RPMI8226 (cell line): ENCODE data around the gene AUP1.
A peak's percentile ranks its signal among the peaks of the same experiment; 100 is the strongest.

Source experiments
- DNase-seq: peaks from one replicate; pipeline ENCODE4 v3.0.0-alpha.2; 2015

AUP1 gene

GRCh38 chr2:74512744-74513604 lies 16.5 kb downstream of the AUP1 start:
- no peak for DNase-seq

GRCh38 chr2:74511104-74511989 lies 18.2 kb downstream of the AUP1 start:
- no peak for DNase-seq

DNA sequence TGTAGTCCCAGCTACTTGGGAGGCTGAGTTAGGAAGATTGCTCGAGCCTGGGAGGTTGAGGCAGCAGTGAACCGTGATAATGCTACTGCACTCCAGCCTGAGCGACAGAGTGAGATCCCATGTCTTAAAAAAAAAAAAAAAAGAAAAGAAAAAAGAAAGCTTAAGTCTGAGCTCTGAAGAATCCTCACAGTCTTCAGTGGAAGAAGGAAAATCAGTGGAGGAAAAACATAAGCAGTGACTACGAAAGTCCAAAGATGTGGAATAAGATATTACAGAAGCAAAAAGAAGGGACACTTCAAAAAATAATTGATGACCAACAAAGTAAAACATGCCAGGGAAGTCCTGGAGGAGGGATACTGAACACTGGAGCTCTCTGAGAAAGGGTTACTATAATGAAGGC lies 19.2 kb downstream of the AUP1 start:
- no peak for DNase-seq

DNA sequence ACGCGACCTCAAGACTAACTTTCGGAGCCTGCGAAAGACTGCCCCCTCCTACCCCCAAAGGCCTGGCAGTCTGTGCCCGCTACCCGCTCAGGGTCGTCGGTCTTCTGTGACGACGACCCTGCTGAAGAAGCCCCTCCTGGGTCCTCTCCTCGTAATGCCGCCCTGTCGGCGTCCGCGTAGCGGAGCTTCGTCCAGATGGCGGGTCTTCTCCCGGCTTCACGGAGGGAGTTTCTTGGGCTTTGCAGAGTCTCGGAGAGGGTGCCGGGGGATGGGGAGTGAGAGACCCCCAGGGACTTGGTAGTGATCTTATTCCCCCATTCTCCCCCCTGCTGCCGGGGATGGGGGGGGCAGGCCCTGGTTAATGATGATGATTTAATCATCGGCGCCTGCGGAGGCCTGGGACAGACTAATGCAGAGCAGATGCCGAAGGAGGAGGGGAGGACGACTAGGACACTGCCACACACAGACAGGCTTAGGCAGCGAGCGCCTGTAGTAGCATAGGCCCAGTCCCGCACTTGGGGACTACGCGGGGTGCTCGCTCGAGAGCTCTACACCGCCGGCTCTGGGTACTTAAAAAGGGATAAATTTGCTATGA lies 21.5 kb downstream of the AUP1 start:
- DNase-seq: peak; percentile 48

GRCh38 chr2:74507145-74507925 lies 22.2 kb downstream of the AUP1 start, which contains the start of gene PCGF1:
TSS of gene PCGF1 (minus strand) at chr2:74507695. CDS start at chr2:74507668, 27 bp downstream.
- peak; percentile 98 for DNase-seq

DNA sequence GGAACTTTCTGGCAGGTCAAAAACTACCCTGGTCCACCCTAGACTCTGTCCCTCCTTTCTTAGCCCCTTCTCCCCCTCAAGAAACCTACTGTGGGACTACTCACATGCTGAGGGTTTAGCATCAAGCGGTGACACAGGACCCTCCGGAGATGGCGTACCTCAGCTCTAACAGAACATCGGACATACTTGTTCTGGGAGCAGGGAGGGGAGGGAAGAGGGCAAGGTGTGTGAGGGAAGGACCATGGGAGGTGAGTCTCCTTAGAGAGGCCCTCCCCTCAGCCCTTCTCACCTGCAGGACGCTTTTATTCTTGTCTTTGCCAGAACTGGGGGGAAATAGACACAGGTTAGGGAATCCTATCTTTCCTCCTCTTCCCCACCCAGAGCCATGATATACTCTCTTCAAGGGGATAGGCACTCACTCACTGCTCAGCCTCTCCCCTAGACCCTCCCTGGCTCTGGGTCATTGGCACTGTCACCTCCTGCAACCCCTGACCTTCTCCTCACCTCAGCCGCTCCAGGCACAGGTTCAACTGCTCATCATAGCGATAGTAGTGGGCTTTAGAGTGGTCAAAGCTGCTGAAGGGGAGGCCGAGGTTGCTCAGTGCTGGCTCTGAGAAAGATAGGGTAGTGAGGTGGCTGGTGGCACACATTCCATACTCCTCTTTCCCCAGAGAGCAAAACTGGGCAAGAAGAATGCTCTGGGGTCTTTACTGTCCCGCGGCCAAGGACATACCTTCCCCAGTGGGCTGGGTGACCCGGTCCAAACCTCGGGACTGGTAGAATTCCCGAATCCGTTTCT lies 23.9 kb downstream of the AUP1 start:
- DNase-seq: no peak

GRCh38 chr2:74504591-74504990 lies 24.9 kb downstream of the AUP1 start:
- no peak for DNase-seq

GRCh38 chr2:74503506-74504475 lies 25.7 kb downstream of the AUP1 start:
- no peak for DNase-seq

DNA sequence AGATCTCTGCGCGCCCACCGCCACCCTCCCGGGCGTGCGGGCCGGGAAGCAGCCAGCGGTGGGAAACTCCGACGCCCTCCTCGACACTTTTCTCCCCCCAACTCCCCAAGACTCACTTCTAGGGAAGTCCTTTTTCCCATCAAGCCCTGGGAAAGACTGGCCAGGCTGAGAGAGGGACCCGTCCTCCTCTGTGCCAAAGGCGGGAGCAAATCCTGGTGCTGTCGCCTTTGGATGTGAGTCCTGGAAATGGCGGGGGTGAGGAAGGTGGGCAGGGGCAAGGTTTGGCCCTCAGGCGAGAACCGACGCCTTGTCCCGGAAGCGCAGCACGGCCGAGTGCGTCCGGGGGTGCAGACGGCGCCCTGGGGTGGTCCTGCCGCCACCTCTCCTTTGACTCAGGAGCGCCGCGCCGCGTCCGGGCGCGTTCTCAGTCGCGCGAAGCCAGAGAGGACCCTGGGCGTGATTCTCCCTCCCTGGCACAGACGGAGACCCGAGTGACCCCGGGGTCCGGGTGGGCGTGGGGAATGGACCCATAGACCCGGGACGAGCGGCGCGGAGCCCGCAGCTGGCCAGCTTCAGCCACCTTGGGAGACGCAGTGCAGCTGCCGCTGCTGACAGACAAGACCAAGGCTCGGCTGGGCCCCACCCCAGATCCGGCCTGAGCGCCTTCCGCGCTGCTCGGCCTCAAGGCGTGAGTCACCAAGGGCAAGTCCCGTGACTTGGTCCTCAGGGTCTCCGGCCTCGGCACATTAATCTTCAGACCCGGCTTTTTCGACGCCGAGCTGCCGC lies 26.6 kb downstream of the AUP1 start:
- peak; percentile 57 for DNase-seq

GRCh38 chr2:74502147-74502719 lies 27.3 kb downstream of the AUP1 start:
- no peak for DNase-seq

DNA sequence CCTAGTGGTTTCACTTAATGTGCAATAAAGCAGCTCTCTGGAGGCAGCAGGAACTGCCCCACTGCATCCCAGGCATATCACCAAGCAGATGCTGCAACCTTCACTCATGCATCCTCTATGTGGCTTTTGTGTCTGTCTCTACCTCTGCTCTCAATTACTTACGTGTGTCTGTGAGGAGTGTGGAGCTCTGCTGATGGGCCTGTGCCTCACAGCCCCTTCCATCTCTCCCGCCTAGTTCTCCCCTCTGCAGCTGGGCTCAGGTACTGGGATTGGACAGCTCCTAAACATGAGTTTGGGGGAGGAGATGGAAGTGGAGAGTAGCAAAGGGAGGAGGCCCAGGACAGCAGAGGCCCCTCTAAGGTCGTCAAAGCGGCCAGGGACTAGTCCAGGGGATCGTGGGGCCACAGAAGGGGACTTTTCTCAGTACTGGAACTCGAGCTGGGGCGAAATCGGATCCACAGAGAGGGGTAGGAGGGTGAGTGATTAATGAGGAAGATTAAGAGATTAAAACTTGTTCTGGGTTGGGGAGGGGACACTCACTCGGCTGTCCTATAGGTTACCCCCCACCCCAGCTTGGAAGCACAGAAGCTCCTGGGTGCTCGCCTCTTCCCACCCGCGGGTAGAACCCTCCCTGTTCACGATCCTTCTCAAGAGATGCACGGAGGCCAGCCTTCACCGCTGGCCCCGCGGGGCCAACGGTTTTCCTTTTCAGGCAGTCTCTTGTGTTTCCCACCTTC lies 28.0 kb downstream of the AUP1 start:
- no peak for DNase-seq

GRCh38 chr2:74500578-74500946 lies 28.9 kb downstream of the AUP1 start:
- no peak for DNase-seq

DNA sequence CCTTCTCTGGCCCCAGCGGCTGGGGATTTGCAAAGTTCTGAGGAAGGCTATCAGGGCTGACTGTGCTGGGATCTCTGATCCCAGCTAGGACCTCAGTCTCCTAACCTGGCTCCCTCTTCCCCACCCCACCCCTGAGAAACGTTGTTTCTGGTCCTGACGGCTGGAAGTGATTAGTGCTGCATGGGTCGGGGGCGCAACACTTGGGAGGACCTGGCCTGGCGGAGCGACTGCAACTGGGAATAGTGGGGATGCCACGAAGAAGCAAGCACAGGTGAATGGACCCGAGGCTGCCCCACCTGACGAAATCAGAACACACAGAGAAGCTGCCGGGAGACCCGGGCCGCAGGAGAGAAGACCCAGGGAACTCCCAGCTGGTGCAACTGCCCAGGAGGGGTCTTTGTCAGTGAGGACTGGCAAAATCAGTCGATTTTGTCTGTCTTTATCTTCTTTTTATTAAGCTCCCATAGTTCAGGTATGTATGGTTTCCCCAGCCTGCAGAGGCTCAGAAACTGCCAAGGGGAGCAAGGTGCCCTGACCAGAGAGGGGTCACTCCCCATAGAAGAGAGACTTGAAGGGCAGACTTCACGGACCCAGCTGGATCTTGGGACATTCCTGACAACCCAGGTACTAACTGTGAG lies 29.4 kb downstream of the AUP1 start:
- no peak for DNase-seq

DNA sequence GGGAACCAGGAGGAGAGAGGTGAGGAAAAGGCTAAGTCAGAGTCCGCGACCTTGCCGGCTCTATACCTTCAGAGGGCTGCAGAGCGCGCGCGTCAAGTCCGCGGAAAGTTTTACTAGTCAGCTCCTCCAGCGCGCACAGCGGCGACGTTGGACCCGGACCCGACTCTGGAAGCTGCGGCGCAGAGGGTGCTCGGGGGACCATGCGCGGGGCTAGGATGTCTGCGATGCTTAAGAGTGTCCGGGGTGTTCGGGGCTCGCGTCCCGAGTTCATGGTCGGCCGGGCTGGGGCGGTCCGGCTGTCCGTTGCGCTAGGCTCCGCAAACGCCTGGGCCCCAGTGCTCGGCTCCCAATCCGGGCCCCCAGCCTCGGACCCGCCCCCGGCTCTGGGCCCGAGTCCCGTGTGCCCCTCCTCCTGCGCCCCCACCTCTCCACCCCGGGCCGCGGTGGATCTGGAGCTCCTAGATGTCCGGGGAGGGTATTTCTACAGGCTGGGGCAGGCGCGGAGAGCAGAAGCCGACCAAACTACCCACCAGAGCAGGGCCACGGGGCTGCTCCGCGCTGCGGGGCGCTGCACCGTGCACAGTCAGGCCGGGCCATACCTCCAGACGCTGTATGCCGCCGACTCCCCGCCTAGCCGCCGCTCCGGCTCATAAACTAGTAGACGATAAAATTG lies 30.1 kb downstream of the AUP1 start, which contains the start of gene LBX2:
LBX2 (minus strand) TSS at position 337 of the 673 bp plus-strand sequence; CDS start at position 271, 66 bp downstream.
- DNase-seq: no peak

DNA sequence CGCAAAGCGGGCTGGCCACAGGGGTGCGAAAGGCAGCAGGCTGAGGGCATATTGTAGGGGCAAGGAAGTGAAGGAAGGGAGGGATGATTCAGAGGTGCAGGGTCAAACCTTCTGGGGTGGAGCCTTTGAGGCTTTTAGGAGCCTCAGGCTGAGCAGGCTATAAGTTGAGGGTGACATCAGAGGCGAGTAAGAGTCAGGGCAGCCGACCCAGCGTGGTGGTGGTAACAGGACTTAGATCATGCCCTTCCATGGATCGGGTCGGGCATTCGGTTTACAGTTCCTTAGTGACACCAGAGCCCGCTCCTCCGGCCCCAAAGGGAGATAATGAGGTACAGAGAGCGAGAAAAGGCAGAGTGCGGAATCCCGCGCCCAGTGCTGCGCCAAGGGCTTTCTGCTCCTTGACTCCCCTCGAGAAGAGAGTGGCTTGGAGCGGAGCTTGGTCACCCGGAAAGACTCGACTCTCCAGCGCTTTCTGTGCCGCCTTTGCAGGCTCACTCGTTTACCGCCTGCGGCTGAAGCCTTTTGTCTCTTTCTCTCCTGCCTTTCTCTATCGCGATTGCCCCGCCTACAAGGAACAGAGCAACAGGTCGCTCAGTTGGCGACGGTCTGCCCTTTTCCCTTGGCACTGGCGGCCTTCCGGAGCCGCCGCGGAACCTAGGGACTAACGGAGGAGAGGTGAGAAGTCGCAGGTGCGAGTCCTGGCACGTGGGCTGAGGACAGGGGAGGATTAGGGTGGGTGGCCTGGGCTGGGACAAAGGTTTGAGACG lies 30.8 kb downstream of the AUP1 start:
- no peak for DNase-seq

DNA sequence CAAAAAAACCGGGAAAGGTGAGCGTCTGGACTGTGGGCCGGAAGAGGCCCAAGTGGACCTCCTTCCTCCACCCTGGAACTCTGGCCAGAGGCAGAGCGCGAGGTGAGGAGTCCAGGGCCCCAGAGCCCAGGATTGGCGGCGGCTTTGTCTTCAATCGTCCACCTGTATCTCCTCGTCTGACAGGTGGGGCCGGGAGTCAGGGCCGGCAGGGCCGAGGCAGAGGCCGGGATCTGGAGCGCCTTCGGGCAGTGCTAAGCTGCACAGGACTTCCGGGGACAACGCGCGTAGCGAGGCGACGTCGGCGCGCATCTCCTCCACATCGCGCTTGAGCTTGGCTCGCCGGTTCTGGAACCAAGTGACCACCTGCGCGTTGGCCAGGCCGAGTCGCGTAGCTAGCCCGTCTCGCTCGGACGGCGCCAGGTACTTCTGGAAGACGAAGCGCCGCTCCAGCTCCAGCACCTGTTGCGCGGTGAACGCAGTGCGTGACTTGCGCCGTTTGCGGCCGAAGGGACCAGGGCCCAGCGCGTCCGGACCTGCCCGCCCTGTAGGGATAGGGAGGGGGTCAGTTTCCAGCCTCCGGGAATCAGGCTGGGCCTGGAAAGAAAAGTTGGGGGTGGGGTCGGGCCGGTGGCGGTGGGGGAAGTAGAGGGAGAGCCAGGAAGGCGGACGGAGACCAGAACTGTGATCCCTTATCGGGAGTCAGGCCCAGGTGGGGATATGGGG lies 31.6 kb downstream of the AUP1 start:
- peak; percentile 32 for DNase-seq
